Smooth muscle cell (in vitro differentiated cells): ENCODE data around the gene FOXD3. TPM values are rescaled to one million over a fixed set of nuclear protein-coding genes. Genes with fewer than 3 reads are reported as not detected.

Experiments
- DNase-seq: peaks from one replicate; lab custom pipeline; 2025; ENCODE audit not compliant: unreplicated experiment; lab: John Stamatoyannopoulos, UW
- H2AFZ ChIP-seq: fragments of 200-600 bp; sonication (generic); 2 replicates; pipeline ENCODE4 v1.6.0; 2016; ENCODE audit warnings: antibody characterized with exemption, low read depth, mild to moderate bottlenecking
- H3F3A ChIP-seq: fragments of 200-600 bp; sonication (generic); 2 replicates; pipeline ENCODE4 v1.6.0; 2017; ENCODE audit warnings: antibody characterized with exemption, low read depth
- H3K27ac ChIP-seq: fragments of 200-600 bp; sonication (generic); 2 replicates; pipeline ENCODE4 v1.5.1; 2016; ENCODE audit warnings: low read depth, mild to moderate bottlenecking
- H3K27me3 ChIP-seq: fragments of 200-600 bp; sonication (generic); 2 replicates; pipeline ENCODE4 v1.6.1; 2016; ENCODE audit warnings: low read depth, mild to moderate bottlenecking
- H3K36me3 ChIP-seq: fragments of 200-600 bp; sonication (generic); 2 replicates; pipeline ENCODE4 v1.5.1; 2016; ENCODE audit warnings: low read depth
- H3K4me1 ChIP-seq: fragments of 200-600 bp; sonication (generic); 2 replicates; pipeline ENCODE4 v1.5.1; 2016; ENCODE audit warnings: low read depth
- H3K4me2 ChIP-seq: fragments of 200-600 bp; sonication (generic); 2 replicates; pipeline ENCODE4 v1.6.0; 2016; ENCODE audit warnings: mild to moderate bottlenecking
- H3K4me3 ChIP-seq: fragments of 200-600 bp; sonication (generic); 2 replicates; pipeline ENCODE4 v1.5.1; 2016; ENCODE audit warnings: mild to moderate bottlenecking
- H3K79me2 ChIP-seq: fragments of 200-600 bp; sonication (generic); 2 replicates; pipeline ENCODE4 v1.6.0; 2016; ENCODE audit warnings: low read depth, mild to moderate bottlenecking
- H3K9ac ChIP-seq: fragments of 200-600 bp; sonication (generic); 2 replicates; pipeline ENCODE4 v1.6.0; 2016; ENCODE audit warnings: low read depth
- H3K9me3 ChIP-seq: fragments of 200-600 bp; sonication (generic); replicated peaks from 2 replicates; pipeline ENCODE4 v1.5.1; 2016; ENCODE audit warnings: low read depth
- H4K20me1 ChIP-seq: fragments of 200-600 bp; sonication (generic); 2 replicates; pipeline ENCODE4 v1.6.0; 2016; ENCODE audit warnings: low read depth
- WGBS: methylation state at CpG from one replicate; pipeline ENCODE4 v1.1.7; 2016; ENCODE audit warnings: low lambda C conversion rate; 5-methylcytosine and 5-hydroxymethylcytosine counted together
- polyA plus RNA-seq: library from polyadenylated mRNA; unstranded; fragments of >200 nt; fragmentation: Nextera tagmentation; extraction: Ambion mirVana; gene quantifications from 2 replicates; pipeline ENCODE4 v1.2.1, GENCODE V29; 2016
- total RNA-seq: library from RNA; depleted of rRNA; stranded (reverse); fragments of >200 nt; gene quantifications from 2 replicates; pipeline ENCODE4 v1.2.3, GENCODE V29; 2014
- TF ChIP-seq, protein P1 (sequence below): fragments of 200-600 bp; sonication (generic); IDR thresholded peaks from 2 replicates; pipeline ENCODE4 v1.5.1; 2017; ENCODE audit warnings: borderline replicate concordance, mild to moderate bottlenecking, antibody characterized with exemption; ENCODE audit not compliant: insufficient read depth, poor library complexity, severe bottlenecking

Gene FOXD3
- total and polyA plus RNA-seq, 2 experiments from 2014 or later: not detected

DNA sequence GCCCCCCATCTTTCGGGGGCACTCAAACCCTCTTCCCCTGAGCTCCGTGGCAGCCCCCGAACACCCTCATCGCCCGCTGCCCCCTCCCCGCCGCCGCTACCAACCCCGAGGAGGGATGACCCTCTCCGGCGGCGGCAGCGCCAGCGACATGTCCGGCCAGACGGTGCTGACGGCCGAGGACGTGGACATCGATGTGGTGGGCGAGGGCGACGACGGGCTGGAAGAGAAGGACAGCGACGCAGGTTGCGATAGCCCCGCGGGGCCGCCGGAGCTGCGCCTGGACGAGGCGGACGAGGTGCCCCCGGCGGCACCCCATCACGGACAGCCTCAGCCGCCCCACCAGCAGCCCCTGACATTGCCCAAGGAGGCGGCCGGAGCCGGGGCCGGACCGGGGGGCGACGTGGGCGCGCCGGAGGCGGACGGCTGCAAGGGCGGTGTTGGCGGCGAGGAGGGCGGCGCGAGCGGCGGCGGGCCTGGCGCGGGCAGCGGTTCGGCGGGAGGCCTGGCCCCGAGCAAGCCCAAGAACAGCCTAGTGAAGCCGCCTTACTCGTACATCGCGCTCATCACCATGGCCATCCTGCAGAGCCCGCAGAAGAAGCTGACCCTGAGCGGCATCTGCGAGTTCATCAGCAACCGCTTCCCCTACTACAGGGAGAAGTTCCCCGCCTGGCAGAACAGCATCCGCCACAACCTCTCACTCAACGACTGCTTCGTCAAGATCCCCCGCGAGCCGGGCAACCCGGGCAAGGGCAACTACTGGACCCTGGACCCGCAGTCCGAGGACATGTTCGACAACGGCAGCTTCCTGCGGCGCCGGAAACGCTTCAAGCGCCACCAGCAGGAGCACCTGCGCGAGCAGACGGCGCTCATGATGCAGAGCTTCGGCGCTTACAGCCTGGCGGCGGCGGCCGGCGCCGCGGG, 837 bp downstream of the FOXD3 start:
- peaks cover 8% of the 10 kb centered on the region for H3K4me1 ChIP-seq
- 1% methylated on average over 94 of the region's 104 CpGs for WGBS
- TF ChIP-seq, protein P1, sequence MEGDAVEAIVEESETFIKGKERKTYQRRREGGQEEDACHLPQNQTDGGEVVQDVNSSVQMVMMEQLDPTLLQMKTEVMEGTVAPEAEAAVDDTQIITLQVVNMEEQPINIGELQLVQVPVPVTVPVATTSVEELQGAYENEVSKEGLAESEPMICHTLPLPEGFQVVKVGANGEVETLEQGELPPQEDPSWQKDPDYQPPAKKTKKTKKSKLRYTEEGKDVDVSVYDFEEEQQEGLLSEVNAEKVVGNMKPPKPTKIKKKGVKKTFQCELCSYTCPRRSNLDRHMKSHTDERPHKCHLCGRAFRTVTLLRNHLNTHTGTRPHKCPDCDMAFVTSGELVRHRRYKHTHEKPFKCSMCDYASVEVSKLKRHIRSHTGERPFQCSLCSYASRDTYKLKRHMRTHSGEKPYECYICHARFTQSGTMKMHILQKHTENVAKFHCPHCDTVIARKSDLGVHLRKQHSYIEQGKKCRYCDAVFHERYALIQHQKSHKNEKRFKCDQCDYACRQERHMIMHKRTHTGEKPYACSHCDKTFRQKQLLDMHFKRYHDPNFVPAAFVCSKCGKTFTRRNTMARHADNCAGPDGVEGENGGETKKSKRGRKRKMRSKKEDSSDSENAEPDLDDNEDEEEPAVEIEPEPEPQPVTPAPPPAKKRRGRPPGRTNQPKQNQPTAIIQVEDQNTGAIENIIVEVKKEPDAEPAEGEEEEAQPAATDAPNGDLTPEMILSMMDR: no peak
- no peak overlapping the region for H3K9ac ChIP-seq
- H3K27ac ChIP-seq: no peak overlapping the region
- H3K4me3 ChIP-seq: peak overlapping the region; percentile 51
- peaks cover 100% of the 10 kb centered on the region for H3K27me3 ChIP-seq
- no peaks in the 10 kb centered on the region for H3K9me3 ChIP-seq
- no peaks in the 10 kb centered on the region for H3K36me3 ChIP-seq
- no peaks in the 10 kb centered on the region for H3K79me2 ChIP-seq
- no peak overlapping the region for H2AFZ ChIP-seq
- H3K4me2 ChIP-seq: peak overlapping the region; percentile 86
- DNase-seq: no peak
- H4K20me1 ChIP-seq: no peaks in the 10 kb centered on the region
- H3F3A ChIP-seq: no peaks in the 10 kb centered on the region

DNA sequence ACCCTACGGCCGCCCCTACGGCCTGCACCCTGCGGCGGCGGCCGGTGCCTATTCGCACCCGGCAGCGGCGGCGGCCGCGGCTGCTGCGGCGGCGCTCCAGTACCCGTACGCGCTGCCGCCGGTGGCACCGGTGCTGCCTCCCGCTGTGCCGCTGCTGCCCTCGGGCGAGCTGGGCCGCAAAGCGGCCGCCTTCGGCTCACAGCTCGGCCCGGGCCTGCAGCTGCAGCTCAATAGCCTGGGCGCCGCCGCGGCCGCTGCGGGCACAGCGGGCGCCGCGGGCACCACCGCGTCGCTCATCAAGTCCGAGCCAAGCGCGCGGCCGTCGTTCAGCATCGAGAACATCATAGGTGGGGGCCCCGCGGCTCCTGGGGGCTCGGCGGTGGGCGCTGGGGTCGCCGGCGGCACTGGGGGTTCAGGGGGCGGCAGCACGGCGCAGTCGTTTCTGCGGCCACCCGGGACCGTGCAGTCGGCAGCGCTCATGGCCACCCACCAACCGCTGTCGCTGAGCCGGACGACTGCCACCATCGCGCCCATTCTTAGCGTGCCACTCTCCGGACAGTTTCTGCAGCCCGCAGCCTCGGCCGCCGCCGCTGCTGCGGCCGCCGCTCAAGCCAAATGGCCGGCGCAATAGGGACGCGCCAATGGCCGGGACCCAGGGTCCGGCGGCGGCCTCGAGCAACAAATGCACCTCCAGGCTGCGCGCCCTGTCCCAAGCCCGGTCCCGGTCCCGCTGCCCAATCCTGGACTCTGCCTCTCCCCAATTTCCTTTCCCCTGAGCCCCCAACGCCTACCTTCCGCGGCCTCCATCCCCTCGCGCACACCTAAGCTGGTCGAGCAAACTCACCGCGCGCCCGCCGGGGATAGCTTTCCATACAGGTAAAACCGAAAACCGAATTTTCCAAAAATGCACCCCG, 1.8 kb downstream of the FOXD3 start:
- H3K27me3 ChIP-seq: peaks cover 100% of the 10 kb centered on the region
- peak overlapping the region; percentile 86 for H3K4me2 ChIP-seq

GRCh38 chr1:63324779-63325119, 2.4 kb downstream of the FOXD3 start:
- no peak overlapping the region for H2AFZ ChIP-seq
- 3% methylated on average over 7 of the region's 7 CpGs for WGBS

More for the DNA sequence above, 1.8 kb downstream of the FOXD3 start:
- TF ChIP-seq, protein P1: no peak
- no peak overlapping the region for H3K27ac ChIP-seq
- H4K20me1 ChIP-seq: no peaks in the 10 kb centered on the region
- H3K4me1 ChIP-seq: peaks cover 8% of the 10 kb centered on the region
- 2% methylated on average over 90 of the region's 114 CpGs for WGBS
- no peaks in the 10 kb centered on the region for H3K36me3 ChIP-seq
- no peak for DNase-seq
- H3K4me3 ChIP-seq: no peak overlapping the region
- no peaks in the 10 kb centered on the region for H3K9me3 ChIP-seq
- no peak overlapping the region for H2AFZ ChIP-seq
- no peak overlapping the region for H3K9ac ChIP-seq
- H3K79me2 ChIP-seq: no peaks in the 10 kb centered on the region
- no peaks in the 10 kb centered on the region for H3F3A ChIP-seq

More at GRCh38 chr1:63324779-63325119, 2.4 kb downstream of the FOXD3 start:
- Histone ChIP-seq H3K27ac (no peak overlapping the region), H3K27me3 (peaks cover 100% of the 10 kb centered on the region), H3K4me2 (no peak overlapping the region), H3K9me3 (no peaks in the 10 kb centered on the region), H3K79me2 (no peaks in the 10 kb centered on the region), H3K4me3 (no peak overlapping the region), H3K9ac (no peak overlapping the region), H4K20me1 (no peaks in the 10 kb centered on the region), H3F3A (no peaks in the 10 kb centered on the region), H3K36me3 (no peaks in the 10 kb centered on the region), H3K4me1 (peaks cover 9% of the 10 kb centered on the region)
- DNase-seq: no peak
- TF ChIP-seq, protein P1: no peak
